ENCODE measurements around the gene CD22. TPM values are rescaled to one million over a fixed set of nuclear protein-coding genes. Genes with fewer than 3 reads are reported as not detected.

CD22 gene
- total and polyA plus RNA-seq, 2 of the 13 experiments (the other 11 are each of a cell fraction or from before 2014, with no cell fraction given): 0.71 to 1.7 TPM

GRCh38 chr19:35279985-35280821 is 48.8 kb upstream of the CD22 start (continued):
- TF ChIP-seq ZNF318 (CRISPR knock-in tag; IDR thresholded peaks at IDR 0.05): peak; percentile 96; the same call in 1 of the 2 replicates
- TF ChIP-seq MIER2 (CRISPR knock-in tag; IDR thresholded peaks at IDR 0.05): no peak
- TF ChIP-seq ZNF121 (CRISPR knock-in tag; IDR thresholded peaks at IDR 0.05): 0 out of 2 replicates have a peak, but pooled peaks have one; percentile 19
- no peak for TF ChIP-seq PCBP1 (IDR thresholded peaks at IDR 0.05; ENCODE audit: borderline replicate concordance, low read depth, low read length)
- peak; percentile 53; the same call in 1 of the 2 replicates for TF ChIP-seq GABPB1 (CRISPR knock-in tag; IDR thresholded peaks at IDR 0.05)
- TF ChIP-seq MIER3 (CRISPR knock-in tag; IDR thresholded peaks at IDR 0.05; ENCODE audit: borderline replicate concordance): no peak
- peak; percentile 40; the same call in 1 of the 2 replicates for TF ChIP-seq FOXA3 (CRISPR knock-in tag; IDR thresholded peaks at IDR 0.05)
- TF ChIP-seq MTA1 (CRISPR knock-in tag; IDR thresholded peaks at IDR 0.05; ENCODE audit: borderline replicate concordance): peak; percentile 93
- no peak for TF ChIP-seq CENPX (CRISPR knock-in tag; IDR thresholded peaks at IDR 0.05)
- TF ChIP-seq PHF5A (CRISPR knock-in tag; IDR thresholded peaks at IDR 0.05; ENCODE audit: low read depth, unreplicated experiment): peak; percentile 44
- peak; percentile 95 for TF ChIP-seq AGO2 (optimal IDR thresholded peaks at IDR 0.05; ENCODE audit: low read depth, low read length)
- TF ChIP-seq ATF5 (CRISPR knock-in tag; IDR thresholded peaks at IDR 0.05; ENCODE audit: low read depth): 0 out of 2 replicates have a peak, but pooled peaks have one; percentile 49
- no peak for TF ChIP-seq SNAPC5 (CRISPR knock-in tag; IDR thresholded peaks at IDR 0.05; ENCODE audit: borderline replicate concordance)
- TF ChIP-seq ZBTB2 (CRISPR knock-in tag; IDR thresholded peaks at IDR 0.05; ENCODE audit: low read depth): no peak
- TF ChIP-seq ELK4 (CRISPR knock-in tag; IDR thresholded peaks at IDR 0.05; ENCODE audit: borderline replicate concordance): no peak
- no peak for TF ChIP-seq EZH2 (conservative IDR thresholded peaks at IDR 0.05; ENCODE audit: low read depth, low read length)

Measured in HepG2 (cell line).